Esophagus squamous epithelium (tissue), 5 donors: ENCODE results near the gene TXNDC8. TPM values are rescaled to one million over a fixed set of nuclear protein-coding genes. Genes with fewer than 3 reads are reported as not detected.

ENCODE experiments used
- DNase-seq: peaks from one replicate; lab custom pipeline; 2025; lab: John Stamatoyannopoulos, UW
- H3K27ac ChIP-seq, 4 donors: fragments of 200-600 bp; sonication (generic); one replicate each; pipeline ENCODE4 v1.5.1; 2016 to 2019; ENCODE audit warnings: mild to moderate bottlenecking in 1 of 4
- H3K27me3 ChIP-seq, 4 donors: fragments of 200-600 bp; sonication (generic); 1 replicate in 3 of 4; 2 replicates in 1 of 4; pipeline versions ENCODE4 v1.5.1 to v1.6.0; 2017 to 2021; ENCODE audit warnings: antibody characterized with exemption in 1 of 4
- H3K36me3 ChIP-seq, 3 donors: fragments of 200-600 bp; sonication (generic); one replicate each; pipeline ENCODE4 v1.5.1; 2016 to 2019
- H3K4me1 ChIP-seq, 3 donors: fragments of 200-600 bp; sonication (generic); one replicate each; pipeline ENCODE4 v1.5.1; 2017 to 2019
- H3K4me3 ChIP-seq, 4 donors: fragments of 200-600 bp; sonication (generic); 1 replicate in 3 of 4; 2 replicates in 1 of 4; pipeline ENCODE4 v1.5.1; 2016 to 2019; ENCODE audit warnings: mild to moderate bottlenecking in 2 of 4, moderate library complexity in 1 of 4
- H3K9me3 ChIP-seq, 3 donors: fragments of 200-600 bp; sonication (generic); one replicate each; pipeline ENCODE4 v1.5.1; 2016 to 2019
- POLR2A ChIP-seq, 4 donors: fragments of 450-650 bp; IDR thresholded peaks; one replicate each; pipeline ENCODE4 v1.6.1; 2017; ENCODE audit warnings: antibody characterized with exemption in 4 of 4, mild to moderate bottlenecking in 4 of 4, moderate library complexity in 3 of 4
- whole genome bisulfite sequencing, 2 donors: methylation state at CpG; one replicate each; pipeline ENCODE4 v1.1.5; 2018; 5-methylcytosine and 5-hydroxymethylcytosine counted together
- intact Hi-C: fragments of 100-400 bp; cut with DNase I; formaldehyde crosslinking; loops from one replicate; pipeline ENCODE4 v1.15.0; 2022
- total RNA-seq, 4 donors: library from RNA; depleted of rRNA; stranded (reverse); fragments of >200 nt; gene quantifications; one replicate each; pipeline ENCODE4 v1.1.0, GENCODE V29; 2016
- TF ChIP-seq, protein P1 (sequence below), 6 experiments: fragments of 450-650 bp in 4 of 6; fragments of 200-600 bp in 2 of 6; sonication (generic) in 2 of 6; IDR thresholded peaks; one replicate each; pipeline ENCODE4 v1.5.1; 2016 to 2019; ENCODE audit warnings: antibody characterized with exemption in 6 of 6, mild to moderate bottlenecking in 4 of 6, moderate library complexity in 4 of 6
- donor health status: DM: yes; HTN: yes; CAD: no.

Gene TXNDC8
- total RNA-seq, 4 donors from 2014 or later: not detected

DNA sequence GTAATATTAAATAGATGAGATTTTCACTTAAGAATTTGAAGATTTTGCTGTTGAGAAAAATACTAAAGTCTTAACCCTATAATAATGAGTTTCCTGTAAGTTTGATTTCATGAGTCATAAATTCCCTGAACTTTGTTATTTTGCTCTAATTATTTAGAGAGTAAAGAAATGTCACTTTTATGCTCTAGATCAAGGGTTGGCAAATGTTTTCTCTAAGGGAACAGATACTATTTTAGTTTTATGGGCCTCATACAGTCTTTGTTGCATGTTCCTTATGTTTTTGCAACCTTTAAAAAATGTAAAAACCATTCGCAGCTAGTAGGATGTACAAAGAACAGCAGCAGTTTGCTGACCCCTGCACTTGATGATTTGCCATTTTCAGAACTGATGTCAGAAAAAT is 480 bp upstream of the TXNDC8 start:
- Histone ChIP-seq H3K9me3 (no peaks in the 10 kb centered on the region), H3K27me3 (no peaks in the 10 kb centered on the region), H3K36me3 (no peaks in the 10 kb centered on the region), H3K27ac (no peak overlapping the region), H3K4me3 (no peak overlapping the region), H3K4me1 (peaks cover 0 to 15% (median 2%) of the 10 kb centered on the region in 3 donors)
- 61 to 79% methylated on average over 1 of the region's 1 CpG for WGBS, 2 donors
- intact Hi-C loops: no loop called here
- no peak for DNase-seq
- no peak for TF ChIP-seq POLR2A (IDR thresholded peaks at IDR 0.05)
- TF ChIP-seq, protein P1, sequence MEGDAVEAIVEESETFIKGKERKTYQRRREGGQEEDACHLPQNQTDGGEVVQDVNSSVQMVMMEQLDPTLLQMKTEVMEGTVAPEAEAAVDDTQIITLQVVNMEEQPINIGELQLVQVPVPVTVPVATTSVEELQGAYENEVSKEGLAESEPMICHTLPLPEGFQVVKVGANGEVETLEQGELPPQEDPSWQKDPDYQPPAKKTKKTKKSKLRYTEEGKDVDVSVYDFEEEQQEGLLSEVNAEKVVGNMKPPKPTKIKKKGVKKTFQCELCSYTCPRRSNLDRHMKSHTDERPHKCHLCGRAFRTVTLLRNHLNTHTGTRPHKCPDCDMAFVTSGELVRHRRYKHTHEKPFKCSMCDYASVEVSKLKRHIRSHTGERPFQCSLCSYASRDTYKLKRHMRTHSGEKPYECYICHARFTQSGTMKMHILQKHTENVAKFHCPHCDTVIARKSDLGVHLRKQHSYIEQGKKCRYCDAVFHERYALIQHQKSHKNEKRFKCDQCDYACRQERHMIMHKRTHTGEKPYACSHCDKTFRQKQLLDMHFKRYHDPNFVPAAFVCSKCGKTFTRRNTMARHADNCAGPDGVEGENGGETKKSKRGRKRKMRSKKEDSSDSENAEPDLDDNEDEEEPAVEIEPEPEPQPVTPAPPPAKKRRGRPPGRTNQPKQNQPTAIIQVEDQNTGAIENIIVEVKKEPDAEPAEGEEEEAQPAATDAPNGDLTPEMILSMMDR (IDR thresholded peaks at IDR 0.05): no peak

DNA sequence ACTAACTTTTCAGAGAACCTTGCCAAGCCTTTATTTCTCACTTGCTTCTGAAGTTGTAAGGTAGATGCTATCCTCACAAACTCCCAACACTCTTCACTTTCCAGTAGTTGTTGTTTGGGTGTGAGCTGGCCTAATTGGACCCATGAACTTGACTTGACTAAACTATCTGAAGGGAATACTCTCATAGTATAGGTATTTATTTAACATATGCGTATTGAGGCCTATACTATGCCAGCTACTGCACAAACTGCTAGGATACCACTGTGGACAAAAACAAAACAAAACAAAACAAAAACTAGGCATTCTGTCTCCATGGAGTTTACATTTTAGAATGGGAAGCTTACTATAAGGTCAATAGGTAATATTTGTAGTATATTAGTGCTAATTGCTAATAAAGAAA is 1.3 kb downstream of the TXNDC8 start:
- intact Hi-C loops: no loop called here
- DNase-seq: no peak
- Histone ChIP-seq H3K4me1 (peaks cover 0 to 18% (median 5%) of the 10 kb centered on the region in 3 donors), H3K9me3 (no peaks in the 10 kb centered on the region), H3K4me3 (no peak overlapping the region), H3K27me3 (no peaks in the 10 kb centered on the region), H3K36me3 (no peaks in the 10 kb centered on the region), H3K27ac (no peak overlapping the region)
- 86 to 88% methylated on average over 1 of the region's 1 CpG for WGBS, 2 donors
- TF ChIP-seq, protein P1 (IDR thresholded peaks at IDR 0.05): no peak
- no peak for TF ChIP-seq POLR2A (IDR thresholded peaks at IDR 0.05)

DNA sequence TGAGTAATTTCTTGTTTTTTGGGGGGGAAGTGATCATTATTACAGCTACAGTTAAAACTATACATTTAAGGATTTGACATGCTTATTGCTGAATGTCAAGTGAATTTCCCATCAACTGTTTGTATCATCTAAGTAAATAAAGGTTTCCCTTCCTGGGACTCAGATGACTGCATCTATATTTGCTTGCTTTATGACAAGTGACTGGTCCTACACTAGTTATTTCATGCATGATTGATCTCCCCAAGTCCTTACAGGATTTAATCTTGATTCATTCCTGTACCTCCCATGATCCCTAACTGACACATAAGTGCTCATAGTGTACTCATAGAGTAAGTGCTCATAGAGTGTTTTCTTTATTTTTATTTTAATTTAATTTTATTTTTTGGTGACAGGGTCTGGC is 2.8 kb downstream of the TXNDC8 start:
- no peak for DNase-seq
- peak overlapping the region in 2 of 4 donors; percentile 3 to 31 for H3K27ac ChIP-seq
- no peak overlapping the region for H3K4me3 ChIP-seq
- no peaks in the 10 kb centered on the region for H3K9me3 ChIP-seq
- peaks cover 0 to 18% (median 5%) of the 10 kb centered on the region in 3 donors for H3K4me1 ChIP-seq
- no peaks in the 10 kb centered on the region for H3K36me3 ChIP-seq
- intact Hi-C loops: no loop called here
- no peak for TF ChIP-seq POLR2A (IDR thresholded peaks at IDR 0.05)
- TF ChIP-seq, protein P1 (IDR thresholded peaks at IDR 0.05): no peak
- H3K27me3 ChIP-seq: no peaks in the 10 kb centered on the region

- Histone ChIP-seq H3K9me3 (no peaks in the 10 kb centered on the region), H3K4me1 (peaks cover 0 to 18% (median 5%) of the 10 kb centered on the region in 3 donors), H3K27me3 (no peaks in the 10 kb centered on the region), H3K4me3 (no peak overlapping the region), H3K27ac (peak overlapping the region in 1 of 4 donors; percentile 10), H3K36me3 (no peaks in the 10 kb centered on the region)
- no peak for DNase-seq
- 68 to 73% methylated on average over 4 of the region's 4 CpGs for WGBS, 2 donors
- intact Hi-C loops: no loop called here
- TF ChIP-seq POLR2A (IDR thresholded peaks at IDR 0.05): no peak
- TF ChIP-seq, protein P1 (IDR thresholded peaks at IDR 0.05): no peak
Measured at GRCh38 chr9:110334183-110334582, 3.5 kb downstream of the TXNDC8 start.

DNA sequence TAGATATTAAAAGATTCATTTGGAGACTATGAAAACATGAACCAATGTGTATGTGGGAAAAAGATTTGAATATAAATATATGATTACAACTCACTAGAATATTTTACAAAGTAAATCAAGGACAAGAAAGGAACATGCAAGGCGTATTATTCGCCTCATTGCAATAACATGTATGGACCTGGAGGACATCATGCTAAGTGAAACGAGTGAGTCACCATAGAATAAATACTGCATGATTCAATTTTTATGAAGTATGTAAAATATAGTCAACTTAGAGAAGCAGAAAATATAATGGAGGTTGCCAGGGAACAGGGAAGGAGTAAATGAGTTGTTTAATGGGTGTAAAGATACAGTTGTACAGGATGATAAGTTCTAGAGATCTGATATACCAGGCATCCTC is 4.9 kb downstream of the TXNDC8 start:
- 38 to 46% methylated on average over 3 of the region's 3 CpGs for WGBS, 2 donors

More for the DNA sequence above, 4.9 kb downstream of the TXNDC8 start:
- Histone ChIP-seq H3K4me3 (no peak overlapping the region), H3K36me3 (no peaks in the 10 kb centered on the region), H3K9me3 (no peaks in the 10 kb centered on the region), H3K4me1 (peaks cover 0 to 18% (median 8%) of the 10 kb centered on the region in 3 donors), H3K27ac (no peak overlapping the region), H3K27me3 (no peaks in the 10 kb centered on the region)
- TF ChIP-seq, protein P1 (IDR thresholded peaks at IDR 0.05): no peak
- TF ChIP-seq POLR2A (IDR thresholded peaks at IDR 0.05): no peak
- intact Hi-C loops: no loop called here
- DNase-seq: no peak
